GM18508 (cell line): Measurements from ENCODE around the gene HMSD.

ENCODE experiments used
- ATAC-seq: cut with Tn5 transposase; IDR thresholded peaks from one replicate; pipeline ENCODE4 v1.9.1; 2021; ENCODE audit warnings: moderate number of reproducible peaks; ENCODE audit not compliant: insufficient read depth, unreplicated experiment

HMSD gene

GRCh38 chr18:63986885-63987284 is 37.8 kb downstream of the HMSD start:
- ATAC-seq = no peak

GRCh38 chr18:63987743-63988142 is 38.6 kb downstream of the HMSD start:
- no peak for ATAC-seq

- no peak for ATAC-seq
Measured at GRCh38 chr18:63992751-63993150, 43.6 kb downstream of the HMSD start.

GRCh38 chr18:63994783-63995399 is 45.8 kb downstream of the HMSD start:
- ATAC-seq = no peak

- ATAC-seq = no peak
Measured at GRCh38 chr18:63997041-63997440, 47.9 kb downstream of the HMSD start.

GRCh38 chr18:63997606-63998005 is 48.5 kb downstream of the HMSD start:
- no peak for ATAC-seq

- no peak for ATAC-seq
Measured at GRCh38 chr18:63999871-64000270, 50.8 kb downstream of the HMSD start.

GRCh38 chr18:64002581-64002980 is 53.5 kb downstream of the HMSD start:
- no peak for ATAC-seq

GRCh38 chr18:64009305-64009704 is 60.2 kb downstream of the HMSD start:
- no peak for ATAC-seq
